SK-N-SH treated with all-trans-retinoic acid at 6 μM for 48 hours (cell line): ENCODE results near the gene CPA4.

Experiments used
- ATAC-seq: fragments of 200-7000 bp; cut with Tn5 transposase; 3 replicates; pipeline ENCODE4 v1.9.1; 2020; ENCODE audit warnings: mild to moderate bottlenecking, moderate library complexity
- ARNTL ChIP-seq: fragments of 450-650 bp; formaldehyde crosslinking; IDR thresholded peaks from 2 replicates; pipeline ENCODE4 v1.5.0; 2020; ENCODE audit warnings: low read depth, mild to moderate bottlenecking, moderate library complexity, borderline replicate concordance
- BACH2 ChIP-seq: fragments of 250-450 bp; sonication (Bioruptor Pico); IDR thresholded peaks from 2 replicates; pipeline ENCODE4 v1.9.0; 2021; ENCODE audit warnings: mild to moderate bottlenecking, borderline replicate concordance
- CREB5 ChIP-seq: fragments of 250-450 bp; sonication (Bioruptor Pico); IDR thresholded peaks from 2 replicates; pipeline ENCODE4 v1.5.1; 2020; ENCODE audit warnings: low read depth, mild to moderate bottlenecking, moderate library complexity
- CSRNP3 ChIP-seq: fragments of 250-450 bp; sonication (Bioruptor Pico); IDR thresholded peaks from 2 replicates; pipeline ENCODE4 v1.5.1; 2021; ENCODE audit warnings: mild to moderate bottlenecking, moderate library complexity
- ESRRG ChIP-seq: fragments of 250-450 bp; sonication (Bioruptor Pico); IDR thresholded peaks from 2 replicates; pipeline ENCODE4 v1.6.1; 2021; ENCODE audit warnings: mild to moderate bottlenecking
- GLIS3 ChIP-seq: fragments of 250-450 bp; sonication (Bioruptor Pico); IDR thresholded peaks from 2 replicates; pipeline ENCODE4 v1.5.0; 2020; ENCODE audit warnings: mild to moderate bottlenecking, moderate library complexity
- ISL1 ChIP-seq: fragments of 250-450 bp; sonication (Bioruptor Pico); IDR thresholded peaks from 2 replicates; pipeline ENCODE4 v2.1.2; 2022; ENCODE audit warnings: mild to moderate bottlenecking, moderate library complexity
- OSR1 ChIP-seq: fragments of 250-450 bp; sonication (Bioruptor Pico); IDR thresholded peaks from 2 replicates; pipeline ENCODE4 v1.8.0; 2022; ENCODE audit warnings: moderate library complexity, mild to moderate bottlenecking, inconsistent platforms
- PATZ1 ChIP-seq: fragments of 250-450 bp; sonication (Bioruptor Pico); IDR thresholded peaks from 2 replicates; pipeline ENCODE4 v1.8.0; 2020; ENCODE audit warnings: mild to moderate bottlenecking, moderate library complexity, borderline replicate concordance
- POU6F1 ChIP-seq: fragments of 250-450 bp; sonication (Bioruptor Pico); IDR thresholded peaks from 2 replicates; pipeline ENCODE4 v1.8.0; 2021; ENCODE audit warnings: low read depth, mild to moderate bottlenecking, moderate library complexity, borderline replicate concordance
- PPARA ChIP-seq: fragments of 250-450 bp; sonication (Bioruptor Pico); IDR thresholded peaks from 2 replicates; pipeline ENCODE4 v1.5.0; 2020; ENCODE audit warnings: mild to moderate bottlenecking, borderline replicate concordance
- RARB ChIP-seq: fragments of 250-450 bp; sonication (Bioruptor Pico); IDR thresholded peaks from 2 replicates; pipeline ENCODE4 v1.8.0; 2021; ENCODE audit warnings: mild to moderate bottlenecking, moderate library complexity
- SNAI2 ChIP-seq: fragments of 250-450 bp; sonication (Bioruptor Pico); IDR thresholded peaks from 2 replicates; pipeline ENCODE4 v1.5.0; 2020; ENCODE audit warnings: mild to moderate bottlenecking, moderate library complexity
- TOX ChIP-seq: fragments of 250-450 bp; sonication (Bioruptor Pico); IDR thresholded peaks from 2 replicates; pipeline ENCODE4 v1.8.0; 2021; ENCODE audit warnings: mild to moderate bottlenecking, moderate library complexity, borderline replicate concordance
- TSHZ2 ChIP-seq: fragments of 250-450 bp; sonication (Bioruptor Pico); IDR thresholded peaks from 2 replicates; pipeline ENCODE4 v1.5.0; 2020; ENCODE audit warnings: mild to moderate bottlenecking, moderate library complexity
- ZC3H10 ChIP-seq: fragments of 250-450 bp; sonication (Bioruptor Pico); IDR thresholded peaks from 2 replicates; pipeline ENCODE4 v1.5.1; 2021; ENCODE audit warnings: mild to moderate bottlenecking, moderate library complexity
- ZFP30 ChIP-seq: fragments of 450-650 bp; formaldehyde crosslinking; IDR thresholded peaks from 2 replicates; pipeline ENCODE4 v1.5.0; 2022; ENCODE audit warnings: mild to moderate bottlenecking, moderate library complexity
- ZNF565 ChIP-seq: fragments of 450-650 bp; formaldehyde crosslinking; conservative IDR thresholded peaks from 2 replicates; pipeline ENCODE4 v1.5.0; 2020; ENCODE audit warnings: low read depth, mild to moderate bottlenecking, moderate library complexity
- ZNF70 ChIP-seq: fragments of 450-650 bp; formaldehyde crosslinking; IDR thresholded peaks from 2 replicates; pipeline ENCODE4 v1.5.0; 2020; ENCODE audit warnings: mild to moderate bottlenecking, moderate library complexity
- ZNF8 ChIP-seq: fragments of 450-650 bp; formaldehyde crosslinking; IDR thresholded peaks from 2 replicates; pipeline ENCODE4 v1.5.0; 2020; ENCODE audit warnings: mild to moderate bottlenecking, moderate library complexity

CPA4 gene

GRCh38 chr7:130333832-130334231 is 40.9 kb downstream of the CPA4 start (continued):
- no peak for TF ChIP-seq CREB5 (CRISPR knock-in tag)
- no peak for TF ChIP-seq ISL1 (CRISPR knock-in tag)
- TF ChIP-seq ZC3H10 = no peak
- no peak for TF ChIP-seq ESRRG (CRISPR knock-in tag)
- TF ChIP-seq, all 23 proteins: peak for 0

- TF ChIP-seq PATZ1 = no peak
- TF ChIP-seq ZFP30 (CRISPR knock-in tag) = no peak
- TF ChIP-seq OSR1 (CRISPR knock-in tag) = no peak
- TF ChIP-seq ZNF8 (CRISPR knock-in tag) = no peak
- no peak for TF ChIP-seq GLIS3 (CRISPR knock-in tag)
- TF ChIP-seq ZNF565 (CRISPR knock-in tag) = no peak
- TF ChIP-seq ARNTL = no peak
- TF ChIP-seq SNAI2 = no peak
- TF ChIP-seq TOX (CRISPR knock-in tag) = no peak
- no peak for ATAC-seq
Observed at GRCh38 chr7:130334274-130334673, 41.3 kb downstream of the CPA4 start.

GRCh38 chr7:130337410-130337971 is 44.5 kb downstream of the CPA4 start:
- ATAC-seq = no peak
- TF ChIP-seq ZC3H10 (no peak), BACH2 (CRISPR knock-in tag) (no peak), OSR1 (CRISPR knock-in tag) (no peak), RARB (CRISPR knock-in tag) (no peak), POU6F1 (CRISPR knock-in tag) (no peak), TSHZ2 (no peak), TOX (CRISPR knock-in tag) (no peak), PPARA (CRISPR knock-in tag) (no peak), ZNF565 (CRISPR knock-in tag) (no peak), GLIS3 (CRISPR knock-in tag) (no peak), ZNF8 (CRISPR knock-in tag) (no peak), ZNF70 (CRISPR knock-in tag) (no peak), ESRRG (CRISPR knock-in tag) (no peak), CREB5 (CRISPR knock-in tag) (no peak), CSRNP3 (CRISPR knock-in tag) (no peak), SNAI2 (no peak), ISL1 (CRISPR knock-in tag) (no peak)
